Osteocyte (in vitro differentiated cells): ENCODE measurements around the gene LRCH4. TPM values are rescaled to one million over a fixed set of nuclear protein-coding genes. Genes with fewer than 3 reads are reported as not detected.

Experiments used
- DNase-seq: peaks from one replicate; pipeline ENCODE4 v3.0.0; 2021; ENCODE audit warnings: mixed read lengths; ENCODE audit not compliant: unreplicated experiment; ENCODE audit errors: extremely low spot score
- H3K27ac Mint-ChIP-seq: one replicate; pipeline ENCODE4 v1.8.0; 2021; ENCODE audit warnings: mild to moderate bottlenecking, mixed read lengths; ENCODE audit not compliant: unreplicated experiment
- H3K27me3 Mint-ChIP-seq: one replicate; pipeline ENCODE4 v1.8.0; 2021; ENCODE audit warnings: mixed read lengths; ENCODE audit not compliant: unreplicated experiment
- H3K36me3 Mint-ChIP-seq: one replicate; pipeline ENCODE4 v1.8.0; 2021; ENCODE audit warnings: mixed read lengths; ENCODE audit not compliant: unreplicated experiment
- H3K4me1 Mint-ChIP-seq: one replicate; pipeline ENCODE4 v1.8.0; 2021; ENCODE audit warnings: mixed read lengths; ENCODE audit not compliant: unreplicated experiment
- H3K4me3 Mint-ChIP-seq: one replicate; pipeline ENCODE4 v1.8.0; 2021; ENCODE audit warnings: mild to moderate bottlenecking, moderate library complexity, mixed read lengths; ENCODE audit not compliant: unreplicated experiment
- H3K9me3 Mint-ChIP-seq: one replicate; pipeline ENCODE4 v1.8.0; 2021; ENCODE audit warnings: mixed read lengths; ENCODE audit not compliant: unreplicated experiment
- total RNA-seq: library from RNA; stranded (reverse); gene quantifications from 2 replicates; pipeline ENCODE4 v1.2.1, GENCODE V29; 2021
- TF ChIP-seq, protein P1 (sequence below): fragments of 200-600 bp; sonication (generic); IDR thresholded peaks from 2 replicates; pipeline ENCODE4 v1.5.0; 2021; ENCODE audit warnings: antibody characterized with exemption, mild to moderate bottlenecking, moderate library complexity

Gene LRCH4
- total RNA-seq, 1 donor from 2014 or later = 90.9 TPM

DNA sequence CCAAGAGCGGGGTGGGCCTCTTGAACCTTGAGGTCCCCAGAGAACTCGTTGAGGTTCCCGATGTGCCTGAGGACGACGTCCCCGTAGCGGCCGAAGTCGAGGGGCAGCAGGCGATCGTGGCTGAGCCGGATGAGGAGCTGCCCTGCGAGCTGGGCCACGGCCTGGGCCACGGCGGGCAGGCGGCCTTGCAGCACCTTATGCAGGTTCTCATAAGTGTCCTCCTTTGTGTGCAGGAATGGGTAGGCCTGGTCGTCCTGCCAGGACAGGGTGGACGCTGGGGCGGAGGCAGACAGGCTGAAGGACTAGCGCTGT, 41.3 kb upstream of the LRCH4 start:
- Mint-ChIP-seq H3K27me3 (no peaks in the 10 kb centered on the region), H3K27ac (no peak overlapping the region), H3K36me3 (no peaks in the 10 kb centered on the region), H3K4me1 (peaks cover 12% of the 10 kb centered on the region), H3K9me3 (no peaks in the 10 kb centered on the region), H3K4me3 (no peak overlapping the region)
- TF ChIP-seq, protein P1, sequence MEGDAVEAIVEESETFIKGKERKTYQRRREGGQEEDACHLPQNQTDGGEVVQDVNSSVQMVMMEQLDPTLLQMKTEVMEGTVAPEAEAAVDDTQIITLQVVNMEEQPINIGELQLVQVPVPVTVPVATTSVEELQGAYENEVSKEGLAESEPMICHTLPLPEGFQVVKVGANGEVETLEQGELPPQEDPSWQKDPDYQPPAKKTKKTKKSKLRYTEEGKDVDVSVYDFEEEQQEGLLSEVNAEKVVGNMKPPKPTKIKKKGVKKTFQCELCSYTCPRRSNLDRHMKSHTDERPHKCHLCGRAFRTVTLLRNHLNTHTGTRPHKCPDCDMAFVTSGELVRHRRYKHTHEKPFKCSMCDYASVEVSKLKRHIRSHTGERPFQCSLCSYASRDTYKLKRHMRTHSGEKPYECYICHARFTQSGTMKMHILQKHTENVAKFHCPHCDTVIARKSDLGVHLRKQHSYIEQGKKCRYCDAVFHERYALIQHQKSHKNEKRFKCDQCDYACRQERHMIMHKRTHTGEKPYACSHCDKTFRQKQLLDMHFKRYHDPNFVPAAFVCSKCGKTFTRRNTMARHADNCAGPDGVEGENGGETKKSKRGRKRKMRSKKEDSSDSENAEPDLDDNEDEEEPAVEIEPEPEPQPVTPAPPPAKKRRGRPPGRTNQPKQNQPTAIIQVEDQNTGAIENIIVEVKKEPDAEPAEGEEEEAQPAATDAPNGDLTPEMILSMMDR = no peak
- DNase-seq = no peak

- Mint-ChIP-seq H3K4me1 (peaks cover 12% of the 10 kb centered on the region), H3K27me3 (no peaks in the 10 kb centered on the region), H3K36me3 (no peaks in the 10 kb centered on the region), H3K27ac (no peak overlapping the region), H3K9me3 (no peaks in the 10 kb centered on the region), H3K4me3 (peak overlapping the region; percentile 67)
- TF ChIP-seq, protein P1 = no peak
- DNase-seq = no peak
Observed at GRCh38 chr7:100626530-100627237, 40.8 kb upstream of the LRCH4 start.

DNA sequence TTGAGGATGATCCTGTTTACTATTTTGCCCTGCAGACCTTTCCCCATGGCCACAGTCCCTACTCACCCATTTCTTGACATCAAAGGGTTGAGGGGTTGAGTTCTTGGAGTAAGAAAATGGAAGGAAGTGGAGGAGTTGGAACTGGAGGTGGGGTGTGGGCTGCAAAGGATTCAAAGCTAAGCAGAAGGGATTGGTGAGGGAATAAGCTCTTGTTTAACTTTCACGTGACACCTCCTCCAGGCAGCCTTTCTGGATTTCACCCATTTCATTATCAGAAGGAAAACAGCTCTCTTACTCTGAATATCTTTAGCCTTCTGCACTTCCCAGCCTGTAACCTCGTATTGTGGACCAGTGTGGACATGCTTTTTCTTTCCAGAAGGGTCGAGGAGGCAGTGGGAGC, 40.1 kb upstream of the LRCH4 start:
- no peak for DNase-seq
- Mint-ChIP-seq H3K4me3 (peak overlapping the region; percentile 67), H3K27ac (no peak overlapping the region)

DNA sequence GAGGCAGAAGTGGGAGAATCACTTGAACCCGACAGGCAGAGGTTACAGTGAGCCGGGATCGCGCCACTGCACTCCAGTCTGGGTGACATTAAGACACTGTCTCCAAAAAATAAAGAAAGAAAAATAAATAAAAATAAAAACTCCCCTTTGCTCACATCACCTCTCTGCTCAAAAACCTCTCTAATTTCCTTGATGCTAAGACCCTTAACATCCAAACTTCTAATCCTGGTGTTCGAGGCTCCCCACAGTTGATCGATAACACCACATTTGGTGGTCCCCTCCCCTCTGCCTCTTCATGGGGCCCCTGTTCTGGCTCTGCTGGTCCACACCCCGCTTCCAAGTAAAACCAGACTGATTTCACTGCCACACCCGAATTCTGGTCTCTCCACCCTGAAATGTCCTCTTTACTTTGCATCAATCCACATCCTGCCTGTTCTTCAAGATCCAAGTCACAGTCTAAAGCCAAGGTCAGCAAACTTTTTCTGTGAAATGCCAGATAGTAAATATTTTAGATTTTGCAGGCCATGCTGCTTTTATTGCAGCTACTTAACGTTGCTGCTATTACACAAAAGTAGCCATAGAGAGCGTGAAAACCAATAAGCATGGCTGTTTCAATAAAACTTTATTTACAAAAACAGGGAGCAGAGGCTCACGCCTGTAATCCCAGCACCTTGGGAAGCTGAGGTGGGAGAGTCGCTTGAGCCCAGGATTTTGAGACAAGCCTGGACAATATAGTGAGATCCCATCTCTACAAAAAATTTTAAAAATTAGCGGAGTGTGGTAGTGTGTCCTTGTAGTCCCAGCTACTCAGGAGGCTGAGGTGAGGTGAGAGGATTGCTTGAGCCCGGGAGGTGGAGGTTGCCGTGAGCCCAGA, 38.3 kb upstream of the LRCH4 start:
- no peak for DNase-seq
- Mint-ChIP-seq H3K4me3 (no peak overlapping the region), H3K36me3 (no peaks in the 10 kb centered on the region), H3K4me1 (peaks cover 12% of the 10 kb centered on the region), H3K9me3 (no peaks in the 10 kb centered on the region), H3K27ac (no peak overlapping the region), H3K27me3 (no peaks in the 10 kb centered on the region)
- TF ChIP-seq, protein P1 = no peak

More for the DNA sequence above, 40.1 kb upstream of the LRCH4 start:
- TF ChIP-seq, protein P1 = no peak
- Mint-ChIP-seq H3K4me1 (peaks cover 12% of the 10 kb centered on the region), H3K36me3 (no peaks in the 10 kb centered on the region), H3K9me3 (no peaks in the 10 kb centered on the region), H3K27me3 (no peaks in the 10 kb centered on the region)

DNA sequence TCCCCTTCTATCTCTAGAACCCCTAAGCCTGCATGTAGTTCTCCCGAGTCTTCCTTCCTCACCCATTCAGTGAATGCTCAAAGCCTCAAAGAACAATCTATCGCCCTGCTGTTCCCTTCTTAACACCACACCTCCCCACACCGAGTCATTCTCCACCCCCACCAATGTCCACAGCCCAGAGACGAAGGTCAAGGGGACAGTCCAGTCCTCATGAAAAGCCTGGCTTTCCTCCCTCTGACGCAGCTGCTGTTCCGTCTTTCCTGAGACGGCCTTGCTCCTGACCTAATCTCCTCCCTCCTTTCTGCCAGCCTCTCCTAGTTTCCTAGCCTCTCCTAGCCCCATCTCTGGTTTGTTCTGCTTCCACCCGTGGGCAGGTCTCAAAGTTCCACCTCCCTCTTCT, 35.6 kb upstream of the LRCH4 start:
- no peaks in the 10 kb centered on the region for H3K36me3 Mint-ChIP-seq
- H3K4me3 Mint-ChIP-seq = no peak overlapping the region
- no peak for DNase-seq
- H3K27me3 Mint-ChIP-seq = no peaks in the 10 kb centered on the region
- no peak overlapping the region for H3K27ac Mint-ChIP-seq
- peaks cover 12% of the 10 kb centered on the region for H3K4me1 Mint-ChIP-seq
- no peaks in the 10 kb centered on the region for H3K9me3 Mint-ChIP-seq
- TF ChIP-seq, protein P1 = no peak
